Skeletal muscle satellite cell (primary cell): Measurements from ENCODE around the gene AGBL4.
"Not testable (repeated sequence)": the region's sequence is repeated elsewhere in the genome, so short reads cannot be mapped to it uniquely, and the experiment has no call there.

Source experiments
- H3K27me3 ChIP-seq: 2 replicates; pipeline ENCODE4 v1.7.0; 2013; ENCODE audit warnings: low read length; ENCODE audit not compliant: control insufficient read depth, insufficient read depth
- H3K36me3 ChIP-seq: 2 replicates; pipeline ENCODE4 v1.7.0; 2013; ENCODE audit warnings: mild to moderate bottlenecking, control low read depth, low read length; ENCODE audit not compliant: insufficient read depth
- H3K4me1 ChIP-seq: 2 replicates; pipeline ENCODE4 v1.7.0; 2013; ENCODE audit warnings: low read length; ENCODE audit not compliant: control insufficient read depth, insufficient read depth
- H3K4me2 ChIP-seq: 2 replicates; pipeline ENCODE4 v1.7.0; 2013; ENCODE audit warnings: mild to moderate bottlenecking, low read length
- H3K4me3 ChIP-seq: 2 replicates; pipeline ENCODE4 v1.7.0; 2013; ENCODE audit warnings: low read length
- H3K9ac ChIP-seq: 2 replicates; pipeline ENCODE4 v1.7.0; 2013; ENCODE audit warnings: mild to moderate bottlenecking, low read depth, low read length, moderate library complexity
- H3K9me3 ChIP-seq: replicated peaks from 2 replicates; pipeline ENCODE4 v1.7.0; 2013; ENCODE audit warnings: mild to moderate bottlenecking, control low read depth, low read length

The AGBL4 gene

GRCh38 chr1:49302400-49302799 lies 721.4 kb downstream of the AGBL4 start:
- not testable (repeated sequence) for H3K4me3 ChIP-seq, H3K27me3 ChIP-seq, H3K9me3 ChIP-seq, H3K36me3 ChIP-seq, H3K4me1 ChIP-seq, H3K9ac ChIP-seq, H3K4me2 ChIP-seq

- no peak overlapping the region for H3K9ac ChIP-seq
- H3K36me3 ChIP-seq = no peaks in the 10 kb centered on the region
- H3K4me3 ChIP-seq = no peak overlapping the region
- no peaks in the 10 kb centered on the region for H3K4me1 ChIP-seq
- no peaks in the 10 kb centered on the region for H3K9me3 ChIP-seq
- no peak overlapping the region for H3K4me2 ChIP-seq
- H3K27me3 ChIP-seq = no peaks in the 10 kb centered on the region
These were observed 725.5 kb downstream of the AGBL4 start for GRCh38 chr1:49298304-49298703.

GRCh38 chr1:49297783-49298182 lies 726.0 kb downstream of the AGBL4 start:
- H3K4me1 ChIP-seq = no peaks in the 10 kb centered on the region
- no peaks in the 10 kb centered on the region for H3K27me3 ChIP-seq
- no peaks in the 10 kb centered on the region for H3K9me3 ChIP-seq
- no peak overlapping the region for H3K9ac ChIP-seq
- no peak overlapping the region for H3K4me2 ChIP-seq
- H3K36me3 ChIP-seq = no peaks in the 10 kb centered on the region
- no peak overlapping the region for H3K4me3 ChIP-seq

- Histone ChIP-seq H3K36me3 (no peaks in the 10 kb centered on the region), H3K4me2 (no peak overlapping the region), H3K4me1 (no peaks in the 10 kb centered on the region), H3K4me3 (no peak overlapping the region), H3K9ac (no peak overlapping the region), H3K27me3 (no peaks in the 10 kb centered on the region), H3K9me3 (peaks cover 5% of the 10 kb centered on the region)
These were observed 729.2 kb downstream of the AGBL4 start for GRCh38 chr1:49294539-49294938.

- H3K36me3 ChIP-seq = no peaks in the 10 kb centered on the region
- no peak overlapping the region for H3K9ac ChIP-seq
- no peaks in the 10 kb centered on the region for H3K27me3 ChIP-seq
- H3K4me3 ChIP-seq = no peak overlapping the region
- no peaks in the 10 kb centered on the region for H3K4me1 ChIP-seq
- peaks cover 5% of the 10 kb centered on the region for H3K9me3 ChIP-seq
- H3K4me2 ChIP-seq = no peak overlapping the region
These were observed 730.7 kb downstream of the AGBL4 start for GRCh38 chr1:49293016-49293415.

GRCh38 chr1:49257211-49258049 lies 766.3 kb downstream of the AGBL4 start:
- H3K9ac ChIP-seq, H3K4me2 ChIP-seq, H3K4me1 ChIP-seq, H3K4me3 ChIP-seq, H3K27me3 ChIP-seq, H3K9me3 ChIP-seq, H3K36me3 ChIP-seq: not testable (repeated sequence)

- Histone ChIP-seq H3K9me3 (peaks cover 3% of the 10 kb centered on the region), H3K36me3 (no peaks in the 10 kb centered on the region), H3K4me2 (no peak overlapping the region), H3K9ac (no peak overlapping the region), H3K4me3 (no peak overlapping the region), H3K4me1 (no peaks in the 10 kb centered on the region), H3K27me3 (no peaks in the 10 kb centered on the region)
These were observed 770.8 kb downstream of the AGBL4 start for GRCh38 chr1:49252917-49253316.

- H3K4me2 ChIP-seq = no peak overlapping the region
- H3K27me3 ChIP-seq = no peaks in the 10 kb centered on the region
- no peaks in the 10 kb centered on the region for H3K4me1 ChIP-seq
- H3K9me3 ChIP-seq = peaks cover 3% of the 10 kb centered on the region
- no peaks in the 10 kb centered on the region for H3K36me3 ChIP-seq
- H3K4me3 ChIP-seq = no peak overlapping the region
- no peak overlapping the region for H3K9ac ChIP-seq
These were observed 772.6 kb downstream of the AGBL4 start for GRCh38 chr1:49251019-49251784.

GRCh38 chr1:49240709-49241221 lies 783.0 kb downstream of the AGBL4 start:
- H3K4me2 ChIP-seq = no peak overlapping the region
- no peak overlapping the region for H3K9ac ChIP-seq
- H3K36me3 ChIP-seq = no peaks in the 10 kb centered on the region
- no peaks in the 10 kb centered on the region for H3K9me3 ChIP-seq
- no peaks in the 10 kb centered on the region for H3K27me3 ChIP-seq
- no peaks in the 10 kb centered on the region for H3K4me1 ChIP-seq
- H3K4me3 ChIP-seq = no peak overlapping the region

GRCh38 chr1:49234988-49235387 lies 788.8 kb downstream of the AGBL4 start:
- no peaks in the 10 kb centered on the region for H3K4me1 ChIP-seq
- H3K27me3 ChIP-seq = no peaks in the 10 kb centered on the region
- H3K4me3 ChIP-seq = no peak overlapping the region
- no peak overlapping the region for H3K4me2 ChIP-seq
- H3K9ac ChIP-seq = no peak overlapping the region
- H3K36me3 ChIP-seq = no peaks in the 10 kb centered on the region
- H3K9me3 ChIP-seq = no peaks in the 10 kb centered on the region

- H3K4me2 ChIP-seq = no peak overlapping the region
- H3K36me3 ChIP-seq = no peaks in the 10 kb centered on the region
- H3K4me1 ChIP-seq = no peaks in the 10 kb centered on the region
- no peak overlapping the region for H3K4me3 ChIP-seq
- no peak overlapping the region for H3K9ac ChIP-seq
- no peaks in the 10 kb centered on the region for H3K27me3 ChIP-seq
- H3K9me3 ChIP-seq = no peaks in the 10 kb centered on the region
These were observed 794.2 kb downstream of the AGBL4 start for GRCh38 chr1:49229555-49229954.
